Hematopoietic multipotent progenitor cell treated with erythropoietin and hydrocortisone succinate and interleukin-3 and kit ligand, for 17 days (in vitro differentiated cells): ENCODE results near the gene COL6A2.
"Not testable (repeated sequence)": the region's sequence is repeated elsewhere in the genome, so short reads cannot be mapped to it uniquely, and the experiment has no call there.

Experiments used
- DNase-seq: peaks from one replicate; pipeline ENCODE4 v3.0.0-alpha.2; 2015; ENCODE audit warnings: low spot score

The COL6A2 gene

DNA sequence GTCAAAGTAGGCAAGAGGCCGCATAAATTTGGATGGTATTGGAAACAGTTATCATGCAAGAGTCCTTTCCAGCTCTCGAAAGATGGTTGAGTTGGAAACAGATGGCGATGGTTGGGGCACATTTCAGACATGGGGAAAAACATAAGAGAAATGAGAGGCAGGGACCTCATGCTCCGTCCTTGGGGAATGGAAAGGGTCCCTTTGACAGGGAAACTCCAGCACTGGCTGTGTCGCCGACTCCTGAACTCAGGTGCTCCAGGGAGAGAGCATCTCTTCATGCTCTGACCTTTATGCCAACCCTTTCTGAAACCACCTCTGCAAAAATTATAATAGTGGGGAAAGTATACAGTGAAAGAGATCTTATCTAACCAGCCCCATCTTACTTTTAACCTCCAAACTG is 36.8 kb upstream of the COL6A2 start:
- no peak for DNase-seq

DNA sequence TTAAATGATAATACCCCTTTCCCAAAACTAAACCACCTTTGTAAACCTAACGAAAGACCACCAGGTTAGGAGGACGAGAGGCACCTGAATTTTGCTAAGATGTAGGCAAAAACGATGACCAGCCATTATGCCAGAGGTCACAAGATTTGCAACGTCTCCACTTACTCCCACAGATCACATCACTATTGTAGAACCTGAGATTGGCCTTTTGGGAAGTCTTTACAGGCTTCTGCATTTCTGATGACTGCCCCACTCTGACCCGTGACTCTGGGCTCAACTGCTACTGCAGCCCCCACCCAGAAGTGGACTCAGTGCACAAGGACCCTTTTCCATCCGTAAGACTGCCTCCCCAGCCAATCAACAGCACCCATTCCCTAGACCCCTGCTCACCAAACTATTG is 36.4 kb upstream of the COL6A2 start:
- no peak for DNase-seq

DNA sequence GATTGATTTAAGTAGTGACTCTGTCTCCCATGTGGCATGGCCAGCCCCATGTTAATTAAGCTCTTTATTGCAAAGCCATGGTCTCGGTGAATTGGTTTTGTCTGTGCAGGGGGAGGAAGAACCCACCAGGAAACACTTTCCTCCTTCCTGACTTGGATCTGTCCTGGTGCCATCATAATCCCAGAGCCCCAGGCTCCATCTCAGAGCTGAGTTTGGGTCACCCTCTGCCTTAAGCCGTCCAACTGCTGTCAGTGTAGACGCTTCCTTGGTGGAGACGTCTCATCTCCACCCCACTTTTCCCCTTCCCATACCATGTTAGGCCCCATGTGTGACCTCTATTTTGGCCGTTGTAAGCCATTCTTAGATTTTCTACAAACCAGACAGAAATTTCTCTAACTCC is 36.0 kb upstream of the COL6A2 start:
- no peak for DNase-seq

DNA sequence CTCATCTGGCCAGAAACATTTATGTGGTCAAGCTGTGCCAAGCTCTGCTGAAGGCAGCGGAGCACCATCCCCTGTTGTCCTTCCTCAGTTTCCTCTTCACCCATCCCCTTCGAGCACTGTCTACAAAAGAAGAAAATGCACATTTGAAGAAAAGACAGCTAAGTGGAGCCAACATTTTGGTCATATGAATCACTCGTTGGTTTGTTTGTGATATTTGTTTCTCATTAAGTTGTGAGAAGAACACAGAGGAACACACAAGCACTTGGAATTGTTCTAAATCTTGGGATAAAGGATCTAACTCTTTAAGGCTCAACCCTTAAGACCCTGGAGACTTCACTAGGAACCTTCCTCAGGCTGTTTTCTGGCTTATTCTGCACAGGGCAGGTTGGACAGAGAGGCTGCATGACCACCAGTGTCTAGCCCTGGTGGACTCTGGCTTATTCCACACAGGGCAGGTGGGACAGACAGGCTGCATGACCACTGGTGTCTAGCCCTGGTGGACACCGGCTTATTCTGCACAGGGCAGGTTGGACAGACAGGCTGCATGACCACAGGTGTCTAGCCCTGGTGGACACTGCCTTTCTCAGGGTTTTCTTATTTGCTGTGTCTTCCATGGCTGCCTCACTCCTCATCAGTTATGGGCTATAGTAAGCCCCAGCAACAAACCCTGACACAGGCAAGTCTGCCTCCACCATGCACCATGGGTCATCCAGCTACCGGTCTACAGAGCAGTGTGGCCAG is 35.3 kb upstream of the COL6A2 start:
- DNase-seq, result no peak

DNA sequence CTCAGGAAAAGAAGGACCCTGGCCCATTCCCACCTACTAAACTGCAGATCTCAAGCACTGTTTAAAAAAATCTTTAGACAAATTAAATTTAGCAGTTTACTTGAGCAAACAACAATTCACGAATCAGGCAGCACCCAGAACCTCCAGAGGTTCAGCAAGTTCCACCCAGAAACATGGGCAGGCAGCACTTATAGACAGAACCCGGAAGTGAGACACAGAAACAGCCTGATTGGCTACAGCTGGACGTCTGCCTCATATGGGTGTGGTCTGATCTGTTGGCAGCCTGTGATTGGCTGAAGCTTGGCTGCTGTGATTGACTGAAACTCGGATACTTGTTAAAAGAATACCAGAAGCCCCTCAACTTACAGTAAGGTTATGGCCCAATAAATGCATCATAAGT is 34.7 kb upstream of the COL6A2 start:
- no peak for DNase-seq

DNA sequence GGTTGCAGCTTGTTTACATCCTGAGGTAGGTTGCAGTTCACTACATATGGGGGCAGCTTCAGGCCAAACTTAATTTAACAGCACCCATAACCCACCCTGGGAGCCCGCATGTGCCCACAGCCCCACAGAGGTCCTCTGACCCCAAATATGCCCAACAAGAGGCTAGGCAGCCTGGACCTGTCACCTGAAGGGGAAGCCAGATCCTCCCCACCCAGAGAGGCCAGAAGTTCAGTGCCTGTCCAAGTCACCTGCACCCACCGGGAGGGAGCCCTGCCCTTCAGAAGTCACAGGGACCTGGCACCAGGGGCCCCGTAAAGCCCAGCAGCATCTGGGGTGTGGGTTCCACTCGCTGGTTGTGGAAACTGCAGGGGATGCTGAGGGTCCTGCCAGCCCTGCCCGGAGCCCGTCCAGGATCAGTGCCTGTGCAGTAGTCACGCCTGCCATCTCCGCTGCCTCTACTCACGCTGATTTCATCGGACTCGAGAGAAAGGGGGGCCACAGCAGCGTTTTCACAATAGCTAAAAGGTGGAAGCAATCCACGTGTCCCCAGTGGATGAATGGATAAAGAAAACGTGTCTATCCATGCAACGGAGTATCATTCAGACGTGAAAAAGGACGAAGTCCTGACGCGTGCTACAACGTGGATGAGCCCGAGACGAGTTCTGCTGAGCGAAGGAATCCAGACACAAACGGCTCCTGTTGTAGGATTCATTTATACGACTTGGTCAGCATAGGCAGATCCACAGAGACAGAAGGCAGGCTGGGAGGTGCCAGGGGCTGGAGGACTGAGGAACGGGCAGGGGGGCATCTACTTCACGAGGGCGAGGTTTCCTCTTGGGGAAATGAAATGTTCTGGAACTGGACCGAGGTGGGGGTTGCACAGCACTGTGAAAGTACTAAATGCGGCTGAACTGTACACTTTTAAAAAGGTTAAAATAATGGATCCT is 33.9 kb upstream of the COL6A2 start:
- DNase-seq, result no peak

- no peak for DNase-seq
Measured at GRCh38 chr21:46064870-46065214, 33.1 kb upstream of the COL6A2 start.

DNA sequence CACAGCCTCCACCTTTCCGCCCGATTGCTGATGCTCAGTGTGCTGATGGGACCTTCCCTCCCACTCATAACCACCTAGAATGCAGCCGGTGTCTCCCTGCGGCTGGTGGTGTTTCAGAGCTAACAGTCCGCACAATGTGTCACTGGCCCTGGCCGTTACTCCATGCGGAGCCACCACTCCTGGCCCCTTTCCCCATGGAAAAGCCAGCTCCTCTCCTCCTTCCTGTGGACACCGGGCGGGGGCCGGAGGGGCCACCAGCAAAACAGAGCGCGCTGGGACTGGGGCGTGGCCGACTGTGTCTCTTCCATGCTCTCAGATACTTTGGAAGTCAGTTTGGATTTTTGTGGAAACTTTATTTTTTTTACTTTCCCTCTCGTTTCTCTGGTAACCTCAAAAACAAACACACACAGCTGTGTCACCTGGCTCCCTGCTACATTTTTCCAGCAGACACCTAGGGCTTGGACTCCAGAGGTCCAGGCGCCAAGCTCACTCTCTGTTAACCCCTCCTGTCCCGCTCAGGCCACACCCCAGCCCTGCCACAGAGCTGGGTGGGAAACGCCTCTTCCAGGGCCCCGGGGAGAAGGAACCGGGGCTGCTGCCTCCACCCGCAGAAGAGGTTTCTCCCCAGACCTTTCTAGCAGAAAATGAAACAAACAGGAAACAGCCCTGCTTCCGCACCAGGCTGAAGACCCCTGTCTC is 32.5 kb upstream of the COL6A2 start:
- no peak for DNase-seq

DNA sequence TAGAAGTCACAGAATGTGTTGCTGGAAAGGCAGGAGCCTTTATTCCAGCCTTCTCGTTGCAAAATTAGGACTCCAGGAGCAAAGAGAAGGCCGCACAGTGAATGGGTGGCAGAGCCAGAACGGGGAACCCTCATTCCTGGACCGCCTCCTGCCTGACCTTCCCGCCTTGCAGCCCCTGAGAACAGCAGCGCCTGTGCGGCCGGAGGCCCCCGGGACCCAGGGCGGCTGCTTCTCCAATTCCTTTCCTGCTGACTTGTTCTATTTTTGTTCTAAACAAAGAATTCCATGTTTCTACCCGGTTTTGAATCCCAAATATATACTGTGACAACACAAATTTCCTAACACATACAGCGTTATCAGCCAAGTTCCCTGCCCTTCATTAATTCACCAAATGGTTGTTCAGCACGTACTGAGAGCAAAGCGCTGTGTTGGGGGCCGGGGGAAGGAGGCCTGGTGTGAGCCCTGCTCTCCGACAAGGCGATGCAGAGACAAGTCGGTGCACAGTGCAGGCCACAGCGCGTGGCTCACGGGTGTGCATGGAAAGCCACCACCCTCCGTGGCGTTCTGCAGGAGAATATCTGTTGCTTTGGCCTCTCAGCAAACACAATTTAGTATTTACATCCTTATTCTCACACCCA is 31.9 kb upstream of the COL6A2 start:
- DNase-seq, result no peak

GRCh38 chr21:46066591-46067331 is 31.2 kb upstream of the COL6A2 start:
- no peak for DNase-seq

DNA sequence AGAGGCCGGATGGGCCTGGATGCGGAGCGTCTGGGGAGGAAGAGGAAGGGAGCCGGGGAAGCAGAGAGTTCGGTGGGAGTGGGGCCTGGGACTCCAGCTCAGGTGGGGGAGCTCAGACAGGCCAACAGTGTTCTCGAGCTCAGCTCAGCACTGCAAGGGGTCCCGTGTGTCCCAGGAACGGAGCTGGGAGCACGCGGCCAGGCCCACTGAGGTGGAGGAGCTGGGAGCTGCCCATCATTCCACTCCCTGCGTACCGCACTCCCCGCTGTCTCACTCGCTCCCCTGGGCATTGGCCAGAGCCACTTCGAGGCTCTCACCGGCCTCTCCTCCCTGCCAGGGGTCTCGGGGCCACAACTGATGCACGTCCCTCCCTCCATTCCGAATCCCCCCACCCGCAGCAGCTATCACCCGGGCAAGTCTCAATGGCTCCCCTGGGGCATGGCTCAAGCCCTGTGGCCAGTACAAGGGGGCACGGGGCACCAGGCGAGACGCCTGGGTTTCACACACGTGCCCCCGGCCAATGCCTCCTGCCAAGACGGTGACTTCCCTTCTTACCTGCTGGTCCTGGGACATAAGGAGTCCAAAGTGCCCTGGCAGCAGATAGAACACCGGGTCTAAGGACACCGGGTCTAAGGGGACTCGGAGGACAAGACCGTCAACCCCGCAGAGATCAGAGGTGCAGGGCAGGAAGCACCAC is 30.3 kb upstream of the COL6A2 start:
- no peak for DNase-seq

- no peak for DNase-seq
Measured at GRCh38 chr21:46068516-46069079, 29.3 kb upstream of the COL6A2 start.

- DNase-seq, result no peak
Measured at GRCh38 chr21:46069166-46069565, 28.7 kb upstream of the COL6A2 start.

DNA sequence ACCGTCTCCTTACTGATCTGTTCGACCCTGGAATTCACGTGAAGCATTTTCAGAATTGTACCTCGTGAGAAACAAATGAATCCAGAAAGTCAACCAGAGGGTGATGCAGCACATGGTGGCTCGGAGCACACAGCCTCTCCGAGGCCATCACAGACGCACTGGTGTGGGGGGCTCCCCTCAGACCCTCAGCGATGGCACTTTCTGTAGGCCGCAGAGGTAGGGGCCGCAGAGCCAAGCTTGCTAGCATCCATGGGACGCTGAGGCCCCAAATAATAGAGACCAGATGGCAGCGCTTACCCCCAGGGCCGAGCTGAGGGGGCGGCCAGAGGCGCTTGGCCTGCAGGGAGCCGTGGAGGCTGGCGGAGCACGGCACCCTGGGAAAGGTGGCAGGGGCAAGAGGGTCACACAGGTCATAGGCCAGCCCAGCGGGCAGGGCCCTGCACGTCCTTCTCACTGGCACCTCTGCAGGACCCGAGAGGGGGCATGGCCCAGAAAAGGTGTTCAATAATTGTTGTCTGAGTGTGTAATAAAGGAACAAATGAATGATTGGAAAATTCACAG is 28.1 kb upstream of the COL6A2 start:
- DNase-seq, result no peak

DNA sequence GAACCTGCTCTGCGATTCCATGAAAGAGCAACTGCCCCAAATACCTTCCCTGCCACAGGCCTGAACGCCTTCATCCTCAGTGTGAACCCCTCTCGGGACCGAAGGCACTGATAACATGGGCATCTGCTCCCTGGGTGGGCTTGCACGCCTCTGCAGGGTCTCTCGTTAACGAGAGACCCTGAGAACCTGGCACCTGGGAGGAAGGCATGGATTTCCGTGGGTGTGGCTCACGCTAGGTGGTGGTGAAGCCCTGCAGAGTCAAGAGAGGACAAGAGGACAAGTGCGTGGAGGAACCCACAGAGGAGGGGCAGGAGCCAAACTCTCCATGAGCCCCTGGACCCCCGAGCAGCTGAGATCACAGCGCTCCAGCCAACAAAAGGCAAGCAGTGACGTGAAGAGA is 26.8 kb upstream of the COL6A2 start:
- DNase-seq, result no peak

DNA sequence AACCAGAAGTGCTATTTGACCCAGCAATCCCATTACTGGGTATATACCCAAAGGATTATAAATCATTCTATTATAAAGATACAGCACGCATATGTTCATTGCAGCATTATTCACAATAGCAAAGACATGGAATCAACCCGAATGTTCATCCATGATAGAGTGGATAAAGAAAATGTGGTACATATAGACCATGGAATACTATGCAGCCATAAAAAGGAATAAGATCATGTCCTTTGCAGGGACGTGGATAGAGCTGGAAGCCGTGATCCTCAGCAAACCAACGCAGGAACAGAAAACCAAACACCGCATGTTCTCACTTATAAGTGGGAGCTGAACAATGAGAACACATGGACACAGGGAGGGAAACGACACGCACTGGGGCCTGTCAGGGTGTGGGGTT is 21.2 kb upstream of the COL6A2 start:
- not testable (repeated sequence) for DNase-seq

DNA sequence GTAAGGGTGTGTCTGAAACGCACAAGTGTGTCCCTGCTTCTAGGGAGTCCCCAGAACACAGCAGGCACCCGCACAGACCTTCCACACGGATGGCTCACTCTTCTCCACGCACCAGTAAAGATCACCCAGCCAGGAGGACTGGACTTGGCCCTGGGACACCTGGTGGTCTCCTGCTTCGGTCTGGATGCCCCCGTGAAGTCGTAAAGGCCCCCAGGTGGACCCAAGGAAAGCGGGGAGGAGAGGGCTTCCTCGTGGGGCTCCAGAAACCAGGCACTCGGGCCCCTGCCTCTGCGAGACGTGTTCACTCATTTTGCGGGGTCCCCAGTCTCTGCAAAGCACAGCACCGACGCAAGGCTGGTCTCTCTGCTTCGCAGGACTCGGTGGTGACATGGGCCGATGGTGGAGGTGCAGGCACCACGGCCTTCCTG is 20.2 kb upstream of the COL6A2 start:
- DNase-seq, result no peak

DNA sequence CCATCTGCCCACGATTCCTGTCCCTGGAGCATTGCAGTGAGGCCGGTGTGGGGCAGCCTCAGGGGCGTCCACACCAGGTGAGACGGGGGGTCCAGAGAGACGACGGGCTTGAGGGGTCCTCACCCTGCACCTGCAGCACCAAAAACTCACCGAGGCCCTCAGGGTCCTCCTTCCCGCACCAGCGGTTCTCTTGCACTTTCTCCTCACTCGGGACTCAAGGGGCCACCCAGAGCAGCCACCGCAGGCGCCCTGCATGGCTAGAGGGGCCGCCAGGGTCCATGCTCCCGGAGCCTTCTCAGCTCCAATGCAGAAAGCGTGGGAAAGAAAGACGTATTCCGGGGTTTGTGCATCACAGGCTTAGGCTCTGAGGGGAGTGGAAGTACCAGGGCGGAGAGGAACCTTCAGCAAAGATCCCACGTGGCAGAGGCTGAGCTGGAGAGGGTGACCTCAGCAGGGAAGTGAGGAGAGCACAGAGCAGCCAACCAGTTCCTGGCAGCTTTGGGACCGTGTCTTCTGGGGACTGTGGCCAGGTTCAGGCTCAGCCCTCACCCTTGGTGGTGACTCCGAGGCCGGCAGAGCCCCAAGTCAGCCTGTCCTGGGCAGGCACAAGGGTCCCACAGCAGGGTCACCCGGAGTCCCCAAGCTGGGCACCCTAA is 19.5 kb upstream of the COL6A2 start:
- DNase-seq, result no peak

DNA sequence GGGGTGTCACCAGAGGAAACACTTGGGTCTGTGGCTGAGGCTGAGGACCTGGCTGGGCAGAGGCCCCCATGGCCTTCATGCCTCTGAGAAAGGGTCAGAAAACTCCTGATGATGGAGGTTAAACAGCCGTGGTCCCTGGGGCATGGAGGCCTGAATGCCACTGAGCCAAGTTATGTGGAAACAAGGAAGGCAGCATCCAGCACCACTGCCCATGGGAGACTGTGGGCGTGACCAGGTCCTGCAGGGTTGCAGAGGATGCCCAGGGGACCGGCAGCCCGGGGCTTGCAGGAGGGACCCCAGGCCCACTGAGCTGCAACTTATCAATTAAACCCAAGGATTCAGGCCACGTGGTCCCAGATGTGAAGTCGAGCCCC is 18.9 kb upstream of the COL6A2 start:
- DNase-seq, result no peak
